Hematopoietic multipotent progenitor cell treated with erythropoietin and hydrocortisone succinate and interleukin-3 and kit ligand, for 8 days (in vitro differentiated cells): ENCODE data around the gene TAF9.
"Not testable (repeated sequence)": the region's sequence is repeated elsewhere in the genome, so short reads cannot be mapped to it uniquely, and the experiment has no call there.

Source experiments
- DNase-seq: peaks from one replicate; pipeline ENCODE4 v3.0.0-alpha.2; 2015

TAF9 gene

GRCh38 chr5:69369340-69370121 is at the start of gene TAF9, which contains the start of the genes AK6 and RAD17:
TAF9 (minus strand) TSS chr5:69369520; CDS start chr5:69365737, 3,783 bp downstream.
AK6 (minus strand) TSS chr5:69369520; CDS start chr5:69369490, 30 bp downstream.
RAD17 (plus strand) TSS chr5:69369818; CDS start chr5:69372209, 2,391 bp downstream.
- DNase-seq: peak; percentile 92

GRCh38 chr5:69418554-69418953 is 49.2 kb upstream of the TAF9 start:
- DNase-seq: no peak

- DNase-seq: no peak
These were observed 47.4 kb upstream of the TAF9 start for GRCh38 chr5:69416699-69417098.

- DNase-seq: no peak
These were observed 46.9 kb upstream of the TAF9 start for GRCh38 chr5:69416180-69416579.

GRCh38 chr5:69415584-69415958 is 46.3 kb upstream of the TAF9 start:
- DNase-seq: no peak

GRCh38 chr5:69414885-69415583 is 45.7 kb upstream of the TAF9 start, which contains the start of gene MARVELD2:
MARVELD2 (plus strand) TSS chr5:69415116; CDS start chr5:69419386, 4,270 bp downstream.
- peak; percentile 86 for DNase-seq

GRCh38 chr5:69404659-69405330 is 35.5 kb upstream of the TAF9 start:
- peak; percentile 93 for DNase-seq

GRCh38 chr5:69378376-69378775 is 9.1 kb upstream of the TAF9 start:
- no peak for DNase-seq

- DNase-seq: no peak
These were observed 5.7 kb upstream of the TAF9 start for GRCh38 chr5:69374911-69375446.

GRCh38 chr5:69372394-69372793 is 3.1 kb upstream of the TAF9 start:
- DNase-seq: no peak

GRCh38 chr5:69370335-69370734 is 1.0 kb upstream of the TAF9 start:
- DNase-seq: not testable (repeated sequence)

- peak; percentile 64 for DNase-seq
These were observed 621 bp downstream of the TAF9 start for GRCh38 chr5:69368458-69369339.

GRCh38 chr5:69367697-69368279 is 1.5 kb downstream of the TAF9 start:
- peak; percentile 44 for DNase-seq

GRCh38 chr5:69364850-69365249 is 4.5 kb downstream of the TAF9 start:
- DNase-seq: no peak

- peak; percentile 72 for DNase-seq
These were observed 4.9 kb downstream of the TAF9 start for GRCh38 chr5:69364414-69364813.

- DNase-seq: no peak
These were observed 8.9 kb downstream of the TAF9 start for GRCh38 chr5:69360442-69360841.

GRCh38 chr5:69359699-69360098 is 9.6 kb downstream of the TAF9 start:
- no peak for DNase-seq

GRCh38 chr5:69350664-69351063 is 18.7 kb downstream of the TAF9 start:
- DNase-seq: no peak

GRCh38 chr5:69343083-69343482 is 26.2 kb downstream of the TAF9 start:
- DNase-seq: no peak

- no peak for DNase-seq
These were observed 27.7 kb downstream of the TAF9 start for GRCh38 chr5:69341520-69342161.

- no peak for DNase-seq
These were observed 33.9 kb downstream of the TAF9 start for GRCh38 chr5:69335341-69335935.
